ENCODE data around the gene APBA1.

The APBA1 gene

DNA sequence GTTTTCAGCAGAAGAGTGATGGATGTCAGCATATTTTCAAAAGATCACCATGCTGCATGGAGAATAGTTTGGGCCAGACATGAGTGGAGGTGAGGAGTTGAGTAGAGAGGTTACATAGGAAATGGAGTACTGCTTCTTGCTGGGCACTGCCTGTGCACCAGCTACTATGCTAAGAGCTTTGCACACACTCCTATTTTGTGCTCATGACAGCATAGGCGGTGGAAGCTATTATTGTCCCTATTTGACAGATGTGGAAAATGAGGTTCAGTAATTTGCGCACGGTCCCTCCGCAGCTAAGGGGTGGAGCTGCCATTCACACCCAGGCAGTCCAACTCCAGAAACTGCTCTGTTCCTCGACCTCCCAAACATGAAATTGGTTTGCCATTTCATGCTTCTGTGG is 279.3 kb downstream of the APBA1 start:
- no peak for DNase-seq

DNA sequence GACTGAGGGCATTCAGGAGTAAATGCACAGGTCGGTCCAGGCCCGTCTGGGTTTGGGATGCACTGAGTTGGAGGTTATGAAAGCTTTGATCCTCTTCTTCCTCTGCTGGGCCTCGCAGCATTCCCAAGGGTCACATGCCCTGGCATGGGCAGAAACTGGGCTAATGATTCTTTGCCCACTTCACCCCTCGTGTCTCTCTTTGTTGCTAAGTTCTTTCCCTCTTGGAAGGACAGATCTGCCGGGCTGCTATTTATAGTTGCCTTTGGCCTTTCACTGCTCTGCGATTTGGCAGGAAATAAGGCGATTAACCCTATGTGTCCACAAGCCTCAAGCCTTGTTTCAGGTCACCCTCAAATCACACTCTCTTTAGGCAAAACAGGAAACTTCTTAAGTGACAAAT is 280.2 kb downstream of the APBA1 start:
- no peak for DNase-seq

DNA sequence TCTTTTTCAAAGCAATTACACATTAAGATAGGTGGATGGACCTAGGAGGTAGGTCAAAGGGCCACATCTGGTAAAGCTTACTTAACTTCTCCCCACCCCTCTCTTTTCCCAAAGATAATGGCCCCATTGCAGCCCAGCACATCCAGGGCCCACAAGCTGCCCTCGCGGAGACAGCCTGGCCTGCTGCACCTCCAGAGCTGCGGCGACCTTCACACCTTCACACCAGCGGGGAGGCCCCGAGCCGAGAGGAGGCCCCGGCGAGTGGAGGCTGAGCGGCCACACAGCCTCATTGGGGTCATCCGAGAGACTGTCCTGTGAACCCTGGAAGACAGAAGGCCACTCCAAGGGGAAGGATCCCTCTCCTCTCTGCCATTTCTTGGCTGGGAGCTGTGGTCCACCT is 280.7 kb downstream of the APBA1 start:
- DNase-seq: no peak

DNA sequence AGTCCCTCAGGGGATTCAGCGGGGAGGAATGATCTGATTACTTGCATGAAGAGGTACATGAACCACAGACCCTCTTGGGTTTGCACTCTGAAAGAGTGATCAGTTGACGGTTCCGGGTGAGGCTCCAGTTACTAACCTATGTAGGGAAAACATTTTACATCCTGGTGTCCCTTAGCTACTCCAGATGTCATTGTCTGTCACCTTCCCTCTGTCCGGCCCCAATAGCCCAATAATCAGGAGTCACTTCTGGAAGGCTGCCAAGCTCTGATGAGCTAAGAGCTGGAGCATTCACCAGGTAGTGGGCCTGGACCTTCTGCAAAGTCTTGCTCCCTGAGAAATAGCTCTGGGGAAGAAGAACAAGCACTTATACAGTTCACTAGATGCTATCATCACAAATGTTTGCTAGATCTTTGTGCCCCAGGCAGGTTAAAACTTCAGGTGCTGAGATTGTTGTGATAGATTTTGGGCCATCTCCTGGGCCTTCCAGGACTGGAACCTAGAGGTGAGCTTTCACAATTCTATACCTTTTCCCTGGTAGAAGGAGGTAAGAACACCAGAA is 282.7 kb downstream of the APBA1 start:
- no peak for DNase-seq

DNA sequence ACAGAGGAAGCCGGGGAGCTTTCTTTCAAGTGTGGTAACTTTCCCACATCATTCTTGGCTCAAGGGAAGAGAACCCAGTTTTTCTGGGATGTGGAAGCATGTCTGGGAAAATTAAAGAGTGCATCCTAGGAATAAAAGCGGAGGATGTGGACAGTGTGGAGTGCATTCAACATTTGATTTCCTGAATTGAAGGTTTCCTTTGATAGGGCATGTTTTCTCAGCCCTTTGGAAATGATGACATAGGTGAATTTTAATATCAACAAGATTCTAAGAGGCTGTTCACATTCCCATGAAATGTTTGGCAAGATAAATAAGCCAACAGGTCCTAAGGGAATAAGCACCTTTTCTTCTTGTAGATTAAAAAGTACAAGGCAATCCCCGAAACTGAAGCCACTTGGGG is 283.6 kb downstream of the APBA1 start:
- DNase-seq: no peak

DNA sequence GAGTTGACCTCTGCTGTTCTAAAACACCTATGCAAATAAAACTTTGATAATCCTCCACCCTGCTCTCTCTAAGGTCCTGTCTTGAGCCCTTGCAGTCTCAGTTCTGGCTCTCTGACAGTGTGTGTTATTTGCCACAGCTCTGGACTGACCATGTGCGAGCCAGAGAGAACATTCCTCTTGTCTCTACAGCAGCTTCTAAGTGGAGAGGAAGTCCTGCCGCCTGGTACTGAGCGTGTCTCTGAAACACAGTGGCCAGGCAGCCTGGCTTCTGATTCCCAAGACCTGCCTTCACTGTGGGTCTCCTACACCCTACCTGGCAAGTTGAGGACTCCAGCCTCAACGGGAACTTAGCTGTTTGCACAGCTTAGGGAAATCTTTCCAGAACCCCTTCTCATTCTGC is 285.5 kb downstream of the APBA1 start:
- no peak for DNase-seq

DNA sequence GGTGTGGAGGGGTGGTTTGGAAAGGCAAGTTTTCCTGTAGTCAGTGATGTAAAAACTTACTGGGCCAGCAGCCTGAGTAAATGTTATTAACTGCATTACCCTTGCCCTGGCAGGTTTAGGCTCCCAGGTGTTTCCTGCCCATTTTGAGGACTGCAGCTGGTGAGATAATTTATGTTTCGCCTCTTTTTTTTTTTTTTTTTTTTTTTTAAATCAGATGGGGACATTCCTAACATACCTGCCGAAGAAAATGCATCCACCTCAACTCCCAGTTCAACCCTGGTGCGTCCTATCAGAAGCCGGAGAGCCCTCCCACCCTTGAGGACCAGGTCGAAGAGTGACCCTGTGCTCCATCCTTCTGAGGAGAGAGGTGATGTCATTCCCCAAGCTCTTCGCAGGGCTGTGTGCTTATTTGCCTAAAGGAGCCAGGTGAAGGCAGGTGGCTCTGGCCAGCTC is 286.6 kb downstream of the APBA1 start:
- DNase-seq: no peak

DNA sequence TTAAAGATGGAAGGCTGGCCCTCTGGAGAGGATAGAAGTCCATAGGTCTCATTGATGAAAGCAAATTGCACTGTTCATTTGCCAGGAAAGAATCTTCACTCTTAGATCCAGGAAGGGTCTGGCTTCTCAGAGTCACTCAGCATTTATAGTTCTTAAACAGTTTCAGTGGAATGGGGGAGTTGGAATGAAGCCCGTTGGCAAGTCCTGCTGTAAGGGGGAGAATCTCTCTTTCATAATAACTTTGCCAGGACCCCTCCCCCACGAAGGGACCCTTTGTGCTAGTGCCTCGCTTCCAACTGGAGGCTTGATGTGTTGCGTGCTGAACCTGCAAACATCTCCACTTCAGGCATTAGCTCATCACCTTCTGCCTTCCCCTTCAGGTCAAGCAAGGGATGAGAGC is 290.0 kb downstream of the APBA1 start:
- no peak for DNase-seq

DNA sequence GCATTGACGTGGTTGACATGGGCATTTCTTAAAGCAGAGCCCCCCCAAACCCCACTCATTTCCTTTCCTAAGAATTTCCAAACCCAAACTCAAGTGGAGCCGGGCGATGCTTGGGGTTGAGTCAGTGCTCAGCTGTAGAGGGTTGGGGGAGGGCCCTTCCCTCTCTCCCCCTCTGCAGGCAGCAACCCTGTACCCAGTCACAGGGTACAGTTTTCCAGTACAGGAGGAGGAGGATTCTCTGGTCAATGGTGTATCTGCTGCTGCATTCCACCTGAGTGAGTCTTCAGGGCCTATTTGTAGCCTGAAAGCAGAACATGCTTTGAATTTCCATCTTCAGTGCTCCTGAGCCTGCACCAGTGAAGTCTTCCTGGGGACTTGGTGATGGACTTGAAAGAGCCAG is 291.4 kb downstream of the APBA1 start:
- no peak for DNase-seq

DNA sequence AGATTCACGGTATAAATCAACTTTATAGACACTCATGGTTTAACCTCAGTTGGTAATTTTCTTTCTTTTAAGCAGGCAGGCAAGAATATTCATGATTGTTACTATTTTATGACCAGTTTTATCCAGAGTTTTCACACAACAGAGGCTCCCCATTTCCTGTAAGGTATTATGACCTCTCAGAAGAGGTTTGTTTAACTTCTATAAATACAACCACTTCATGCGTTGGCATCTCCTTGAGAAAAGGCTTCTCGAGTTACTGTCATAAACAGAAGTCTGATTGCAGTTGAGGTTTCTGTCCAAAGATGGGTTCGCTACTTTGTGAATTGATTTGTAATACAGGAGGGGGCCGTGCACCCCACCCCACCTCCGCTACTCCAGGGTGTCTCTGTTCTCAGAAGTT is 291.9 kb downstream of the APBA1 start:
- no peak for DNase-seq

DNA sequence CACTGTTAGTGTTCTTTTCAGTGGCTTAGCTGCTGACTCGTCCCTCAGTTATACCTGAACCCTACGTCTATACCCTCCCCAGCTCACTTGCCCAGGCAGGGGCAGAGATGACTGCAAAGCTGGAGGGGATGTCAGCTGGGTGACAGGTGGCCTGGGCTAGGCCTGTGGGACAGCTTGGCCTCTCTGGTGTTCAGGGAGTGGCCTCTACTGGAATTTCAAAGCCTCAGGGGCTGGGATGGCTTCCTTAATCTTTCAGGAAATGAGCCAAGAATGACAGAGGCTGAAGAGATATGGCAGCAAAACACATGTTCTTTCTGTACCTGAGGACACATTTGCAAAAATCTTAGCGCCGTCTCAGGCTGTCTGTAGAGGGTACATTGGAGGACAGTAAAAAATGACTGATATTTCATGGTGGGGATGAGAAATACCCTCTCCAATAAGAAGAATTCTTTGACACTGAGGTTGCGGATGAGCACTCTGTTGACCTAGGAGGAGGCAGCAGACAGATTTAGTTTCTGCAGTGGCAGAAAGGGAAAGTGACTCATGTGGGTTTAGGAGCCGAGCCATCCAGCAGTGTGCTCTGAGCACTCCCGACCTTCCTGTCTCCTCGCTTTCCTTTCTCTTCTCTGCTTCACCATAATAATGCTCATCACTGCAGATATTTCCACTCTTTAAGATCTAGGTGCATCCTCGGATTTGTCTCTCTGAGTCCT is 292.7 kb downstream of the APBA1 start:
- DNase-seq: no peak

DNA sequence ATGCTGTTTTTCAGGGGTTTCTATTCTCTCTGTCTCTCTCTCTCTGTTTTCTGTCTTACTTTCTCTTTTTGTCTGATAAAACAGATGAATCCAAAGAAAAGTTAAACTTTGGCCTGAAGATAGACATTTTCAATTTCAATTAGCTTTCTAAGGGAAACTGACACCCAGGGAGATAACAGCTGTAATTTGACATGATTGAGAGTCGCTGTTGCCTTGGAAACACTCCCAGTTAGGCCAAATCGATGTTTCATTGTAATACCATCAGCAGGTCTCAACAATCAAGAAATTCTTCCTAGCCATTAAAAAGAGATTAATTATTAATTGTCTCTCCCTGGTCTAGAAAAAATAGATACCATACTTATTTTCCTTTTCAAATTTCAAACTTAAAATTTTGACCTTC is 294.2 kb downstream of the APBA1 start:
- no peak for DNase-seq
